ENCODE data around the gene SAFB. TPM values are rescaled to one million over a fixed set of nuclear protein-coding genes. Genes with fewer than 3 reads are reported as not detected.

SAFB gene
- total and polyA plus RNA-seq, 12 donors, result 42.8 to 72.5 (median 50.2) TPM

GRCh38 chr19:5612891-5613865 lies 9.7 kb upstream of the SAFB start:
- Histone ChIP-seq H3K9me3 (no peaks in the 10 kb centered on the region), H3K4me1 (peaks cover 0 to 25% (median 9%) of the 10 kb centered on the region in 9 donors), H3K27ac (no peak overlapping the region), H3K27me3 (no peaks in the 10 kb centered on the region), H3K36me3 (peaks cover 9 to 94% (median 69%) of the 10 kb centered on the region in 9 donors), H3K4me3 (no peak overlapping the region)
- 86 to 87% methylated on average over 15 of the region's 15 CpGs for WGBS, 2 donors
- intact Hi-C loops (cut with DNase I), result no loop called here
- peak in 6 of 8 donors; percentile 42 to 74 (median 67) for ATAC-seq
- no peak for DNase-seq
- TF ChIP-seq CTCF (IDR thresholded peaks at IDR 0.05), result no peak

- ATAC-seq, result no peak
- H3K27me3 ChIP-seq, result no peaks in the 10 kb centered on the region
- peaks cover 4 to 94% (median 51%) of the 10 kb centered on the region in 9 donors for H3K36me3 ChIP-seq
- H3K27ac ChIP-seq, result no peak overlapping the region
- no peaks in the 10 kb centered on the region for H3K9me3 ChIP-seq
- peaks cover 3 to 52% (median 35%) of the 10 kb centered on the region in 9 donors for H3K4me1 ChIP-seq
- WGBS, 2 donors, result 95% methylated on average over 17 of the region's 17 CpGs
- intact Hi-C loops (cut with DNase I), result no loop called here
- DNase-seq, result no peak
- no peak for TF ChIP-seq CTCF (IDR thresholded peaks at IDR 0.05)
- no peak overlapping the region for H3K4me3 ChIP-seq
These were observed 7.0 kb upstream of the SAFB start for GRCh38 chr19:5615756-5616327.

GRCh38 chr19:5617080-5617479 lies 5.8 kb upstream of the SAFB start:
- H3K36me3 ChIP-seq, result peaks cover 4 to 91% (median 47%) of the 10 kb centered on the region in 9 donors
- no peaks in the 10 kb centered on the region for H3K27me3 ChIP-seq
- H3K9me3 ChIP-seq, result no peaks in the 10 kb centered on the region
- peaks cover 3 to 60% (median 44%) of the 10 kb centered on the region in 9 donors for H3K4me1 ChIP-seq
- no peak overlapping the region for H3K4me3 ChIP-seq
- intact Hi-C loops (cut with DNase I), result no loop called here
- WGBS, 2 donors, result 88 to 89% methylated on average over 1 of the region's 1 CpG
- no peak for TF ChIP-seq CTCF (IDR thresholded peaks at IDR 0.05)
- DNase-seq (no peak), ATAC-seq (no peak)
- H3K27ac ChIP-seq, result no peak overlapping the region

GRCh38 chr19:5618591-5618990 lies 4.3 kb upstream of the SAFB start:
- DNase-seq, result no peak
- H3K4me1 ChIP-seq, result peaks cover 3 to 48% (median 45%) of the 10 kb centered on the region in 9 donors
- H3K4me3 ChIP-seq, result no peak overlapping the region
- ATAC-seq, result no peak
- no peak for TF ChIP-seq CTCF (IDR thresholded peaks at IDR 0.05)
- intact Hi-C loops (cut with DNase I), result no loop called here
- H3K9me3 ChIP-seq, result no peaks in the 10 kb centered on the region
- no peaks in the 10 kb centered on the region for H3K27me3 ChIP-seq
- peaks cover 4 to 76% (median 32%) of the 10 kb centered on the region in 9 donors for H3K36me3 ChIP-seq
- WGBS, 2 donors, result 71 to 81% methylated on average over 9 of the region's 9 CpGs
- peak overlapping the region in 3 of 10 donors; percentile 3 to 42 (median 10) for H3K27ac ChIP-seq
